Activated T-cell treated with anti-CD3 and anti-CD28 coated beads for 24 hours (primary cell): Measurements from ENCODE around the gene APLF.
"Not testable (repeated sequence)": the region's sequence is repeated elsewhere in the genome, so short reads cannot be mapped to it uniquely, and the experiment has no call there.

Experiments used
- DNase-seq: peaks from one replicate; pipeline ENCODE4 v3.0.0-alpha.2; 2020; ENCODE audit warnings: low read depth

Gene APLF

DNA sequence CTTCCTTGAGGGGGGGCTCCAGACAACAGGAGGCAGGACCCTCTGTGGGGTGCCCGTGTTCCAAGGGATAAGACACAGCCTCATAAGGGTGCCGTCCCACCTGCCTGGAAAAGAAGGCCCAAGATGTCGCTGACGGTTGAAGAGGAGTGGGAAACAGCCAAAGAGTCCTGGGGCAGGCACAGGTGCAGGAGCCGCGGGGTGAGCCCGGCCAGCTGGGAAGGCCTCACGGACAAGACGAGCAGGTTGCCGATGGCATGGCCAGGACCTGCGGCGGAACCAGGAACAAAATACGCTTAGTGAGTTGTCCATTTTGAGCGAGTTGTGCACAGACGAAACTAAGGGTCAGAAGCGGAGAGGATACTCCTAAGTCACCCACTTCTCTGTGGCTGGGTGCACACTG, 61.8 kb downstream of the APLF start:
- not testable (repeated sequence) for DNase-seq

DNA sequence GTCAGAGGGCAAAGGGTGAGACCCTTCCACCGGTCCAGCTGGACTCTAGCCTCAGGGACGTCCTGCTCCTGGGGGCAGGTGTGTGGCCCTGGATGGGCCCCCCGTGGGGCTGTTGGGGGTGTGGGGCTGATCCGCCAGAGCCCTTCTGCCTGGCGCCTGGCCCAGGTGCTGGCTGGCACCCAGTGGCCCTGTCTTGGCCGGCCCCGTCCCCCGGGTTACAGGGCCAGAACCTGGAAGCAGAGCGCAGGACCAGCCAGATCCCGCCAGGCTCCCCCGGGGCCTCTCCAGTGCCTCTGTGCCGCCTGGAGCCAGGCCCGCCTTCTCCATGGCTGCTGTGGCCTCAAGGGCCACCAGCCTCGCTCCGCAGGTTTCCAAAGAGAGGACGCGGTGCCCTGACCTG, 62.3 kb downstream of the APLF start:
- DNase-seq = not testable (repeated sequence)

DNA sequence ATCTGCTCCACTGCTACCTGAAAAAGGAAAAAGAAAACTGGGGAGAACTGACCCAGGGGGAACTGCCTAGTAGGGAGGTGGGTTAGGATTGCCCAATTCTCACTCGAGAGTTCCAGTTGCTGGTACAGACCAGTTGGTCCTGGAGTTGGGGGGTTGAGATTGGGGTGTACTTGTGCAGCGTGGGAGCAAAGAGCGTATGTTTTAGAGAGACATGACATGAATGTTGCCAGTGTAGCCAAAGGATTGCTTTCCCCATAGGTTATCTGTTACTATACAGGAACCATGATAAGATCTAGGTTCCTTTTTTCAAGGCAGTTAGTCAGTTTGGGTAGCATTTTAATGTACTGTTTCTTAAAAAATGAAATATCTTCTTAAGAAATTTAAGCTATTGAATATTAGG, 68.6 kb downstream of the APLF start:
- DNase-seq = no peak

DNA sequence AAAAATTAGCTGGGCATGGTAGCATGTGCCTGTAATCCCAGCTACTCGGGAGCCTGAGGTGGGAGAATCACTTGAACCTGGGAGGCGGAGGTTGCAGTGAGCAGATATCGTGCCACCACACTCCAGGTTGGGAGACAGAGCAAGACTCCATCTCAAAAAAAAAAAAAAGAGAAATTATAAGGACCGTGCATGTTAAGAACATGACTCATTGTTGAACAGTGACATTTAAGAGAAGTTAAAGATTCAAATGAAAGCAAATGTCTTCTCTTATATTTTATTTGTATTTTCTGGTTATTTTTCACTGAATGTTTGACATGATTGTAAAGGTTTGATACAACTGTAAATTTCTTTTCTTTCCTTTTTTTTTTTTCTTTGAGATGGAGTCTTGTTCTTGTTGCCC, 69.6 kb downstream of the APLF start:
- DNase-seq = no peak

DNA sequence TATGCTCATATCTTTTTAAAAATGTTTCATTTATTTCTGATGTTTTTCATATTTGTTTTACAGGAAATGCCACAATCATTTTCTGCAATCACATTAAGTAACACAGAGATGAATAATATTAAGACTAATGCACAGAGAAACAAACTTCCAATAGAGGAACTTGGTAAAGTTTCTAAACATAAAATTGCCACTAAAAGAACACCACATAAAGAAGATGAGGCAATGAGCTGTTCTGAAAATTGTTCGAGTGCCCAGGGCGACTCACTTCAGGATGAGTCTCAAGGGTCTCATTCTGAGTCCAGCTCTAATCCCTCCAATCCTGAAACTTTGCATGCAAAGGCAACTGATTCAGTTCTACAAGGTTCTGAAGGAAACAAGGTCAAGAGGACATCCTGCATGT, 70.4 kb downstream of the APLF start:
- no peak for DNase-seq

DNA sequence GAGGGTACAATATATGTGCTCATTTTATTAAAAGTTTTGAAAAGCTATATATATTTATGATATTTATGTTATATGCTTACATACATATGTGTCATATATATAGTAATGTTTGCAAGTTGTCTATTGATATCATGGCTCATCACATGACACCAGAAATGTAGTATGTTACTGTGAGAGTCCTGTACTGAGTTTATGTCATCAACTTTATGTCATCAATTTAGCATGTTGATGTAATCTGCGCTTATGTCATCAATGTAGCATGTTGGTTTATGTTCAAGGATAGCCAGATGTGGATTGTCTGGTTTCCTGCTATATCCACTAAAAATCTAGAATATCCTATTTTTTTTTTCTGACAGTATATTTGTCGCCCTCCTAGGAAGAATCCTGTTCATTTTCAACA, 77.4 kb downstream of the APLF start:
- no peak for DNase-seq

DNA sequence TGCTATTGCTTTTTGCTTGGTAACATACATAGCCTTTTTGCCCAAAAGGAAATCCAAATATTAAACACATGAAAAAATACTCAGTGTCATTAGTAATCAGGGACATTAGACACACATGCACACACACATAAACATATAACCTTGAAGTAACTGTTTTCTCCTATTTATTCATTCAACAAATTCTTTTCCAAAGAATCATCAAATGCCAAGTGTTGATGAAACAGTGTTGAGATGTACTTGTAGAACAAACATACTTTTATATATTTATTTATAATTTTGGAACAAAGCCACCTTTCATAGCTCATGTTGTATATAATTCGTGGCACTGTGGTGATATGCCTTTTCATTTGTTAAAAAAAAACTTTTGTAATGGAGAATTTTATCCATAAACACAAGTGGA, 81.0 kb downstream of the APLF start:
- DNase-seq = no peak

DNA sequence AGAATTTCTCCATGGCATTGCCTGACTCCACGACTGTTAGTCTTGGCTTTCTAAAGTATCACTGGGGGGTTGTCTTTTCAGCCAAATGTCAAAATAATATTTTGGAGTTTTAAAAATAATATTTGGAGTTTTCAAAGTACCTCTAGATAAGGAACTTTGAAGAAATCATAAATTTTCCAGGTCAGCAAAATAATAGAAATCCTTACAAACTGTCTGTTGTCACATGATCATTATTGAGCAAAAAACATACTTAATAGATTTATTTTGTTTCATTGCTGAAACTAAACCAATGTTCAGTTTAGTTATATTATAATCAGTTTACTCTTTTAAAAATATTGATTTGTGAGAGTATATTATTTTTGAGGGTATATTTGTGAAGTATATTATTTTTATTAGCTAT, 85.7 kb downstream of the APLF start:
- no peak for DNase-seq

DNA sequence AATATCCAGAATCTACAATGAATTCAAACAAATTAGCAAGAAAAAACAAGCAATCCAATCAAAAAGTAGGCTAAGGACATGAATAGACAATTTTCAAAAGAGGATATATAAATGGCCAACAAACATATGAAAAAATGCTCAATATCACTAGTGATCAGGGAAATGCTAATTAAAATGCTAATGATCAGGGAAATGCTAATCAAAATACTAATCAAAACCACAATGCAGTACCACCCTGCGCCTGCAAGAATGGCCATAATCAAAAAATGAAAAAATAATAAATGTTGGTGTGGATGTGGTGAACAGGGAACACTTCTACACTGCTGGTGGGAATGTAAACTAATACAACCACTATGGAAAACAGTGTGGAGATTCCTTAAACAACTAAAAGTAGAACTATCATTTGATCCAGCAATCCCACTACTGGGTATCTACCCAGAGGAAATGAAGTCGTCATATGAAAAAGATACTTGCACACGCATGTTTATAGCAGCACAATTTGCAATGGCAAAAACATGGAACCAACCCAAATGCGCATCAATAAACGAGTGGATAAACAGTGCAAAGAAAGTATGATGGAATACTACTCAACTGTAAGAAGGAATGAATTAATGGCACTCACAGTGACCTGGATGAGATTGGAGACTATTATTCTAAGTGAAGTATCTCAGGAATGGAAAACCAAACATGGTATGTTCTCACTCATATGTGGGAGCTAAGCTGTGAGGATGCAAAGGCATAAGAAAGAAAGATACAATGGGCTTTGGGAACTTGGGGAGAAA, 88.2 kb downstream of the APLF start:
- DNase-seq = not testable (repeated sequence)

DNA sequence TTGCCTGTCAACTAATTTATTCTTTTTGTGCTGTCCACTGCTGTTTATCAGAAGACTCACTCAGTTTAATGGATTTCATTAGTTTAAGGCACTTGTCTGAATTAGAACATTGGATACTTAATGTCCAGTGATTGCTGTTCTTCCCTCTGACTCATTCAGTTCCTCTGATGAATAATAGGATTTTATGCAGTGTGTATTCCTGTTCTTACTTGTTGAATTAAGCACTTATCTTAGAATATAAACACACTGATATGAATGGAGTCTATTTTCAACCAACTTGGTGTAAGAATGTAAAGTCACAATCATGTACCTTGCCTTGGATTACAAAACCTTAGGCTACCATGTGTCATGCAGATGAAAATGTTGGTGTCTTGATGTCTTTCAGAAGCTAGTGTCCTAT, 89.0 kb downstream of the APLF start:
- no peak for DNase-seq

DNA sequence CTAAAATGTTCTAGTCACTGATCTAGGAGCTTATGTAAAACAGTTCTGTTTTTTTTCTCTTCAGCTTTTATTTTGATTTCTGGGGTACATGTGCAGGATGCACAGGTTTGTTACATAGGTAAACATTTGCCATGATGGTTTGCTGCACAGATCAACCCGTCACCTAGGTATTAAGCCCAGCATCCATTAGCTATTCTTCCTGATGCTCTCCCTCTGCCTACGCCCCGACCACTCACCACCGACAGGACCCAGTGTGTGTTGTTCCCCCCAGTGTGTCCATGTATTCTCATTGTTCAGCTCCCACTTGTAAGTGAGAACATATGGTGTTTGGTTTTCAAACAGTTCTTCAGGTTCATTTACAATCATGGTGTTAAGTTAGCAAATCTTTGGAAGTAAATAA, 91.2 kb downstream of the APLF start:
- no peak for DNase-seq

DNA sequence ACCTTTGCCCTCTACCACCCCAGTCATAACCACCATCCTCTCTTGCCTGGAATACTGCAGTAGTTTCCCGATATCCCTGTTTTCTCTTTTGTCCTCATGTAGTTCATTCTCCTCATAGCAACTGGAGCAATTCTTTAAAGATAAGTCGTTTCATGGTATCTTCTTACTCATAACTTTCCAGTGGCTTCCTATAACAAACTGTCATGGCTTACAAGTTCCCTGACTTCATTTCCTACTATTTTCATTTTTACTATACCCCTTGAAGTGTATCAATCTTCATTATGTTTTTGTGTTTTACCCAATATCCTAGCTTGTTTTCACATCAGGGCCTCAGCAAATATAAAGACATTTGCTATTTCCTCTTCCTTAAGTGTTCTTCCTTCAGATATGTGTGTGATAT, 92.3 kb downstream of the APLF start:
- DNase-seq = no peak

DNA sequence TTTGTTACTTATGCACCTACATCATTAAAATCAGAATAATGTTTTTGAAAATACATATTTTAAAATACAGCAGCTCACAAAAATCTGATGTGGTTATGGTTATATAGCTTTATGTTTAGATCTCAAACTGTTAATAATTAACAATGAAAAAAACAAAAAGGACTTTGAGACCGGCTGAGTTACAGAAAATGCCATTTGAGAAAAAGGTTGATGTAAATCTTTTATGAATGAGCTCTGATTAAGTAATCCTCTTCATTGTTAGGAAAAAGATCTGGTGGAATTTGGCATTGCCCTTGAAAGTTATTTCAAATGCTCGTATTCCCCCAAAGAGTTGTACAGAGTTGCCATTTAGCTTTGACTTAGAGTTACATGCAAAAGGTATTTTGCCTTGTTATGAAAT, 93.2 kb downstream of the APLF start:
- DNase-seq = no peak

DNA sequence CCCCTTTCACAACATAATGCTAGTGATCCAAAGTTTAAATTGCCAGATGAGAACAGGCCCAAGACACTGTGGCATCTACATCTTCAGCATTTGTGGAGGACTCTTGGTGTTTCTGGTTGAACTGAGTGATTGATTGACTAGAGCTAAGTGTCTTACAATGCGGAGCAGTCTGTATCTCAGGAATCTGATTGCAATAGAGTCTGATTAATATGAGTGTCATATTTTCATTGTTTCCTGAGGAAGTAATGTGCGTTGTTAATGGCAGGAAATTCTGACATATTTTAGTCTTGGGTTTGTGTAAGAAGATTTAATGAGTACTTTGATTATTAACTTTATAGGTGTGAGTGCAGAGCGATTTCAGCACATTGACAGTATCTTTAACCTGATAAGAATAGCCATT, 94.0 kb downstream of the APLF start:
- no peak for DNase-seq

DNA sequence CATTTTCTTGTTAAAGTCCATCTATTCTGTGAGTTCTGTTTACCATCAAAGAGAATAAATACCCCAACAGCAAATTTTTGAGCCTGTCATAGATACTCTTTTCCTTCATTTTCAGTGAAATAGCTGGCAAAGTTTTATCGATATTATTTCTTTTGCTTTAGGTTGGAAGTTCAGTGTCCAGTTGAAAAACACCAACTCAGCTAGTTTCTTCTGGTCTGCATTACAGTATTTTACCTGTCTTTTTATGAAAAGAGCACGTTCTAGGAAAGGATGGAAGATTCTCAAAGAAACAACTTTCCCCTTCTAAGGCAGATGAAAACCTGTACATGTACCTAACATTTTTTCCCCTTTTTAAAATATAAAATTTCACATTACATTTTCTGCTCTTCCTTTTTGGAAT, 95.5 kb downstream of the APLF start:
- no peak for DNase-seq

DNA sequence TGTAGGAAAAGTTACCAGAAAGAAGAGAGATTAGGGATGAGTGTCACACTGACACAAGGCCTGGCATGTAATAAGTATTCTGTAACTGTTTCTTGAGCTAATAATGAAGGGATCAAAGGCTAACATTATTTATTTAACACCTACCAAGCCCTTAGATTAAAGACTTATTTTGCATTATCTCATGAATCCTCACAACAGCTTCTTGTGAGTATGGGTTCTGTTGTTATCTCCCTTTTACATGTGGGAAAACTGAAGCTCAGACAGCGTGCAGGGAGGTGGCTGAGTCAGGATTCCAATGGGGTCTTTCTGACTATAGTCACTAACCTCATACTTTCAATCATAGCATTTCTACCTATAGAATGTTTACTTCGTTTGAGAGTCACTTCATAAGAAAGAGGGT, 97.0 kb downstream of the APLF start:
- no peak for DNase-seq

DNA sequence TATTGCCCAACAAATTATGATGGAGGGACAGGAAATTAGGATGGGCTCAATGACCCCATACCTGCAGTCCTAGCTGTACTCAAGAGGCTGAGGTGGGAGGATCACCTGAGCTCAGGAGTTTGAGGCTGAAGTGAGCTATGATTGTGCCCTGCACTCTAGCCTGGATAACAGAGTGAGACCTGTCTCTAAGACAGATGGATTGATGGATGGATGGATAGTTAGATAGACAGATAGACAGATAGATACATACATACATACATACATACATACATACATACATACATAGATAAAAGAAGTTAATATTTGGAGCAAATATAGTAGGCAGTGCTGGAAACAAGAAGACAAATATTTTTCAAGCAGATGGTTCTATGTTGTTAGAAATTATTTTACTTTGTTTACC, 97.9 kb downstream of the APLF start:
- DNase-seq = no peak

DNA sequence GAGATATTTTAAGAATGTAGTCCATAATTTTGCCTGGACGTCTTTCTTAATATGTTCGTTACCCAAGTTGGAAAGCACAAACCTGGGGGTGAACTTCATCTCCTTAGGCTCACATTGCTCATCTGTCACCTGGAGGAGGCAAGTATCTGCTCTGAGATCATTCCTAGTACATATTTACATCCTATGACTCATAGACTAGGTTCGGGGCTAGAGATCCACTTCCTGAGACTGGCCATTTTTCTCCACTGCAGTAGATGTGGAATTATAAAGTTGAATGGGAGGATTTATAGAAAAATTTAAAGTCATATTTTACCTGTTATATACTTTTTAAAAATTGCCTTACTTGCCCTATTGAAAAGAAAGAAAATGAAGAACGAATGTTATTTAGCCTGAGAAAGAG, 98.5 kb downstream of the APLF start:
- DNase-seq = no peak

DNA sequence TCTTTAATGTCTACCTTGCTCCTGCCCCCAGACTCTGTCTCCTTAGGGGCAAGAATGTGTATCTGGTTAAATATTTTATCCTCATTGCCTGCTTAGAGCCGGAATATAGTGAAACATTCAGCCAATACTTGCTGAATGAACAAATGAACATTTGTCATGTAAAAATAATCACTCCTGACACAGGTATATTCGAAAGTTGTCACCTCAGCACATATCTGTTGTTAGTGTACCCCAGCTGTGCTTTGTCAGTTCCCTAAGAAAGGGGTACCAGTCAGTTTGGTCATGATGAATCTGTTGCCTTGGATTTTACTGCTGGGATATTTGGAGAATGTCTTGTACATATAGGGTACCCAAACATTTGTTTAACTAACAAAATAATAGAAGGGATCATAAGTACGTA, 99.0 kb downstream of the APLF start:
- DNase-seq = no peak

DNA sequence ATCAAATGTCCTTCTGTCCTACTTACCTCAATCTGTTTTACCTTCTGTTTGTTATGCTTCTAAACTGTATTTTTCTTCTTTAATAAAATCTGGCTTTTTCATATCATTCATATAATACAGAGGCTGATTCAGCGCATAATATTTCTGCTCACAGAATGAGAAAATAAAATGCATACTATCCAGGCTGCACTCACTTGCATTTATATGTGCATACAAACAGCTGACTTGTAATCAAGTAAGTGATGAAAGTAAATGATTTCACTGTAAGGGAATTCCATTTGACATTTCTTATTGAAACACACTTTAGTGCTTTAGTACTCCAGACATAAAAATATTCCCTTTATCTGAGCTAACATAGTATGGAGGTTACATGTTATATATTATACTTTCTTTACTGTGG, 100.7 kb downstream of the APLF start:
- no peak for DNase-seq

DNA sequence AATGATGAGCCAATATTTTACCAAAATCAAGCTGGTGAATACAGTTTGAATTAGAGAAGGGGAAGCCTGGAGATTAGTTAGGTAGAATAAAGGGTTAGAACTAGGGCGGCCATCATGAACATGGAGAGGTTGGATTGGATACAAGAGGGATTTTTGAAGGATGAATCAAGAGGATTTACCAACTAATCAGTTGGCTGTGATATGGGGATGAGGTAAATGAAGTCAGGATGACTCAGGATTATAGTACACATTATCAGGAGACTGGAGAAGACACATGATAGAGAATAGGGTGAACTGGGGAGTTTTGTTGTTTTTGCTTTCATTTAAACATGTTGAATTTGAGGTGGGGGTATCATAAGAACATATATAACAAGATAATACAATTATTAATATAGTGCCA, 102.2 kb downstream of the APLF start:
- no peak for DNase-seq

DNA sequence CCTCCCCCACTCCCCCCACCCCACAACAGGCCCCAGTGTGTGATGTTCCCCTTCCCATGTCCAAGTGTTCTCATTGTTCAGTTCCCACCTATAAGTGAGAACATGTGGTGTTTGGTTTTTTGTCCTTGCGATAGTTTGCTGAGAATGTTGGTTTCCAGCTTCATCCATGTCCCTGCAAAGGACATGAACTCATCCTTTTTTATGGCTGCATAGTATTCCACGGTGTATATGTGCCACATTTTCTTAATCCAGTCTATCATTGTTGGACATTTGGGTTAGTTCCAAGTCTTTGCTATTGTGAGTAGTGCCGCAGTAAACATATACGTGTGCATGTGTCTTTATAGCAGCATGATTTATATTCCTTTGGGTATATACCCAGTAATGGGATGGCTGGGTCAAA, 103.0 kb downstream of the APLF start:
- not testable (repeated sequence) for DNase-seq

DNA sequence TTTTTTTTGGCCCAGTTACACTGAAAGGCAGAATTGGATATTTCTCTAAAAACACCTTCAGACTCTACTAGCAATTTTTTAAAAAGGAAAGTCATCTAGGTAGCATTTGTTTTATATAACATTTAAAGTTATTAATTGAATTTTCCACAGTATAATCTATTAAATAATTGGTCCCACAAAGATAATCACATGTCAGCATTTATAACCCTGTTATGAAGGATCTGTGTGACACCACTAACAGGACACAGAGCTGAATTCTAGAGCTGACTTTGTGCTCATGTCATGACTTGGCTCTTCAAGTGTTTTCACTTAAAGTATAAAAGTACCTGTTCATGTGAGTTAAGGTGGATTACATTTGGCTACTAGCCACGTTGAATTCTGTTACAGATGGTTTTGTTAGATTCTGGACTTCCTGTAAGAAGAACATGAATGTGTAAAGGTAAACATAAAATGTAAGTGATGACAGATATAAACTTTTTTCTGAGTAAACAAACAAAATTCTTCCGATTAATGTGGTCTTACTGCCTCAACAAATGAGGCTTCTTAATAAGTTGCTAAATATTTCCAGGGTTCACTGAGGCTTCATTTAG, 106.9 kb downstream of the APLF start:
- DNase-seq = no peak

DNA sequence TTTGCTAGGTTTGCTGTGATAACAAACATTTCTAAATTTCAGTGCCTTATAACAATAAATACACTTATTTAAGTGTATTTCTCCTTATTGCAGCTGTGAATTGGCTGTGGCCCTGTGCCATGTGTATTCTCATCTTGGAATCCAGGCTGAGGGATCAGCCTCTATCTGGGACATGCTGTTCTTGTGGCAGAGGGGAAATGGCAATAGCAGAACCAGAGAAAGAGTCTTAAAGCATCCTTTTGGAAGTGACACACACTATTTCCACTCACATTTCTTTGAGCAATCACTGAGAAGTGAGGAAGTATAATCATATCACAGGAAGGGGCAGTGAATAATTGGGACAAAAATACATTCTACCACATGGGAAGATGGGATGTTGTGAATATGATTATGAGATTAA, 109.8 kb downstream of the APLF start:
- no peak for DNase-seq
